Stimulated activated CD4-positive, alpha-beta T cell treated with anti-CD3 and anti-CD28 coated beads, Interleukin-15, amount 100 ng/mL, for 48 hours (primary cell): ENCODE data around the gene EMID1.

ENCODE experiments used
- DNase-seq, 2 donors: peaks; one replicate each; pipeline ENCODE4 v3.0.0-alpha.2; 2020; ENCODE audit warnings: low read depth in 2 of 2

Gene EMID1

DNA sequence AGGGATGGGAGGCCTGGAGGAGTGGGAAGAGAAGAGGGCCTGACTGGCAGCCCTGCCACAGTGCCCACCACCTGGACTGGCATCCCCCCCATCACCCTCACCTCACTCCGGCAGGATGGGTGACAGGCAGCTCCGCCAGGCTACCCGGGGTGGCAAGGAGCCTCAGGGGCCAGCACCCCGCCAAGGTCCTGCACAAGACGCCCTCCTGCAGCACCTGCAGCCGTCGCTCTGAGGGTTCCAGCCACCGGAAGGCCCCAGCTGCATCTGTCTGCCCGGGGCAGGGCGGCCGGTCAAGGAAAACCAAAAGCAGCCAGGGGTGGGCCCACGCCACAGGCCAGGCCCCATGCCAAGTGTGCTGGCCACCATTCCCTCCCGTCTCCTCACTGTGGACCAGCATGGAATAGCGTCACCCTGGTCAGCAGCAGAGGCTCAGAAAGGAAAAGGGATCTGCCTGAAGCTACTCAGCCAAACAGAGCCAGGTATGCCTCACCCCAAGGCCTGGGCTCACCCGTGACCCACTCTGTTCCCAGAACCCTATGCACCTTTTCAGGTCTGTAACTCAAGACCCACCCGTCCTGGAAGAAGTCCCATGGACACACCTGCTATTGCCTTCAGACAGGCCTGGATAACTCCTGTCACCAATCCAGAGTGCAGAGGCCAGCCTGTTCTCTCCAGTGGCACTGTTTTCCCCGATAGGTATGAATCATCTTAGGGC lies 55.1 kb downstream of the EMID1 start:
- no peak for DNase-seq

DNA sequence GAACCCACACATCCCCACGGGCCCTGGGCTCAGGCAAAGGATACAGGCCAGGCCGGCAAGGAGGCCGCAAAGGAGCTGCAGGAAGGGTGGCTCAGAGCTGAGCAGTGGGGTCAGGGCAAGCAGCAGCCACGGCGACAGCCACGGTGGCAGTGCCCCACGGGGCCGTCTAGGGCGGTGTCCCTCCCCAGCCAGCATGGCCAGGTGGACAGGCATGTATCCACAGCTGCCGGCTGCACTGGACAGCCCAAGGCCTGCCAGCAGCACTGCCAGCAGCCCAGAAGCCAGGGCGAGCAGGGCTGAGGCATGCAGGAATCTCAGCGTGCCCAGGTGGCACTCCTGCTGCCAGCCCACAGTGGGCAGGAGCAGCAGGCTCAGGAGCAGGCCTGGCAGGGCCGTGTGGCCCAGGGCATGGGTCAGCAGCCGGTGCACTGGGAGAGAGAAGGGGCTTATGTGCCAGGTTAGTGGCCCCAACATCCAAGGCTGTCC lies 58.1 kb downstream of the EMID1 start:
- DNase-seq: no peak

DNA sequence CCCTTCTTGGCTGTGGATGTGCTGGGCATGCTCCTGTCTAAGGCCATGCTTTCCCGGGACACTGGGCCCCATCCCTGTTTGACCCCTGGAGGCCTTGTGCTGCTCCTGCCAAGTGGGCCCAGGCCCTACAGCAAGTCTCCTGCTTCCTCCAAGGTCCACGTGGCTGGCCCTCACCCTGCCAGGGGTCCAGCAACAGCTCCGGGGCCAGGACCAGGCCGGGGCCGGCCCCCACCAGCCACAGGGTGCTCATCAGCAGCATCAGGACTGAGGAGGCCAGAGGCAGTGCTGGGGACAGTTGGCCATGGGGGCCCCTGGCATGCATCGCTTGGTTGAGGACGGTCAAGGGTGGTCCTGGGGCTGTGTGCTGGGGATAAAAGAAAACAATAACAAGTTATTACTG lies 59.6 kb downstream of the EMID1 start:
- DNase-seq: no peak

DNA sequence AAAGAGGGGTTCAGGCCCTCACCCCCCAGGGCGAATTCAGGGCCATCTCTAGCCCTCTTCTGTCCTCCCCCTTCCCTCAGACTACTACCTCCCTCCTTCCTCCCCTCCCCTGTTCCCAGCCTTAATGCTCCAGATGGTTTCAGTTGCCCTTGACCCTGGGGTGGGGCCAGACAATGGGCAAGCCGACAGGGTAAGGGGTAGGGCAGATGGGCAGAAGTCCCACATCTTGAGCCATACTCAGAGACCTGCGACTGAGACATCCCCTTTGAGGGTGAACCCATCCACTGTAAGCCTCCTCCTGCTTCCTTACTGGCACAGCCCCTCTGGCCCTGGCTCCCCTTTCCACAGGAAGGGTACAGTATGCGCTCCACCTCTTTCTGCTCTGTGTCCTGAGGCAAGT lies 60.2 kb downstream of the EMID1 start:
- DNase-seq: no peak

DNA sequence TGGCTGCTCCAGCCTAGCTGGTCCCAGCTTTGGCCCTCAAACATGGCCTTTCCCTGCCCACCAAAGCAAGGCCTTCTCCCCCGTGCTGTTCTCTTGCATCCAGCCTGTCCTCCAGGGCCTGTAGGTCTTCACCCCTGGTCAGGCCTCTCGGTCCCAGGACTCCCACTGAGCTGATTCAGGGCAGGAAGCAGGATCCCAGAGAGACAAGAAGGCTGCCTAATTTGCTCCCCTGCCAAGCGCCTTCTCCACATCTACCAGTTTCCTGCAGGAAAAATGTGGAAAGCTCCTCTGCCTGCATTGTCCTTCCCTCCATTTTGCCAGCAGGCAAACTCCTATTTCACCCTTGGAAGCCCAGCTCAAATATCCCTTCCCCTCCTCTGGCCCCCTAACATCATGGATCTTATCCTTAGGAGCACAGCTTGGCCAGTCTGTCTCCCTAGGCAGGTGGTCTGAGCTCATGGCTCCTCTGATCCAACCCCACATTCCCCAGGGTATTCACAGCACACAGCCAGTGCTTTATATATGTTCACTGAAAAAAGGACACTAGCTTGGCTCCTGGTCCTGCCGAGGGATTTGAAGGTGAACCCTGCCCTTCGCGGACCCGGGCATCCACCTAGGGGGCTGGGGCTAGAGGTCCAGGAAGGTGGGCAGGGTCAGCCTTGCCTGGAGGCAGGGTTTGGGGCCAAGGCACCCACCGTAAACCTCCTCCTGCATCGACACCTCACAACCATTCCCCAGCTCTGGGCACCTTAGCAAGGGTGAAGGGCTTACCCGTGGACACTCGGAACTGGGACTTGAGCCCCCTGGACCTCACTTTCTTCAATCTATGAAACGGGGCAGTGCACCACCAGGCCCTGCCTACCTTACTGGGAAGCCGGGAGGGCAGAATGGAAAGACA lies 61.1 kb downstream of the EMID1 start:
- DNase-seq: no peak

DNA sequence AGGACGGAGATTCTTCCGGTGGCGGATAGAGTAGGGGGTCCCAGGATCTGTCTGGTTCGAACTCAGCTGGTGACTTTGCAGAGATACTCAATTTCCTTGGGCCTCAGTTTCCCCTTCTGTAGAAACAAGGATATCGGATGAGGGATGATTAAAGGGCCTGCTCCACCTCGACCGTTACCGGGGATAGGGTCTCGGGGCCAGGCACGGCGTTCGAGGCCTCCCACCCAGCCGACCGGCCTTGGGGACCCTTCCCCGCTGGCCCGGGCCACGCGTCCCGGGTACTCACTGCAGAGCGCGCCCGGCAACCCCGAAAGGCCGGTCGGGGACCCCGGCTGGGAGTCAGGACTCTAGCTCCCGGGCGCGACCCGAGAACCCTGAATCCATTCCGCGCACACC lies 61.8 kb downstream of the EMID1 start:
- no peak for DNase-seq

DNA sequence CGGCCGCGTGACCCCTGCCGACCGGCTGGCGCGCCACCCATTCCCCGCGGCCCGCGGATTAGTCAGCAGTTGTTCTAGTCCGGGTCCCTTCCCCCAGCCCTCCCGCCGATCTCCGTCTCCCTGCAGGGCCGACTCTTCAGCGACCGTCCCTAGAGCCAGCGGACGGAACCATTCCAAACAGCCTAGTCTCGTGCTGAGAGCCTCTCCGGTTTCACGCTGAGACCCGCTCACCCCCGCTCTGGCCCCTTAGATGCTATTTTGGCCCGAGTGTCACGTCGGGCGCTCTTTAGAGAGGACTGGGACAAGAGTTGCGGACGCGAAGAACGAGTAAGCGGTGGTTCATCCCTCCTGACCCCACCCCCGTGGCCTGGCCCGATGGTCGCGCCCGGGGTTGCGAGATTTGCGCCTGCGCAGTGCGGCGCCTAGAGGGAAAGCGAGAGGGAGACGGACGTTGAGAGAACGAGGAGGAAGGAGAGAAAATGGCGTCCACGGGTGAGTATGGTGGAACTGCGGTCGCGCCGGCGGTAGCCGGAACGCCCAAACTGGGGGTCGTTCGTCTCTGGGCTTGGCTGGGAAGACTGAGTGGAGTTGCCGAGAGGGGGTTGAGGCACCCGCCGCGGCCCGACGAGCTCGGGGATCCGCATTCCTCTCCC lies 62.3 kb downstream of the EMID1 start, which contains the start of the genes EWSR1 and RHBDD3:
Gene EWSR1, plus strand, starts transcription at position 411 of the 653 bp plus-strand sequence. Its CDS starts 69 bp downstream, at position 480.
Gene RHBDD3, minus strand, starts transcription at position 124 of the 653 bp plus-strand sequence. CDS start 2,355 bp downstream, outside the sequence.
- peak; percentile 92 to 93 for DNase-seq

DNA sequence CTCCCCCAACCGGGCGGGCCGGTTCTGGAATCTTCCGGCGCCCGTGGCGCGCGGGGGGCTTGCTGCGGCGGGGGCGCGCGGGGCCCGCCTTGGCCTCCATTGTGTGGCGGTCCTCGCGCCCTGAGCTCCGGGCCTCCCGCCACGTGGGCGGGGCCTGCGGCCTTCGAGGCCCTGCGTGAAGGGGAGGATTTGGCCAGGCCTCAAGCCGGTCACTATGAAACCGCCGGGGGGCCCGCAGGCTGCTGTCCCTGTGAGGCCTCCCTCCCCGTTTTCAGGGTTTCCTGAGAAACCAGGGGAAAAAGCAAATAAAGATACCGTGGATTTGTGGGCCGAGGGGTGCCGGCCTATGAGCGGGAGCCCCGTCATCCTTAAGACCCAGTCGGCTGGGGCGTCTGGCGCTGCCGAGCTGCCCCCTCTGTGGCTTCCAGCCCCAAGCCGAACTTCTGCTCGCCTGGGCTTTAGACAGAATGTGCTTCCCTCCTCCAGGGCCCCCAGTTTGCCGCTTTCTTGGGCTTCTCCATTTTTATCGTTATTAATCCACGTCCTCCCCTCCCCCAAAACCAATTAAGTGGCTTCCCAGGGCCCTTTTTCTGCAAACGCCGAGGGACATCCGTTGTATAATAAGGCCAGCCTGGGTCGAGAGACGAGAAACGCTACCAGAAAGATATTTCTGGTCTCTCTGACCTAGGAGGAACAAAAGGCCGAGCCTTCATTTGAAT lies 63.0 kb downstream of the EMID1 start:
- peak; percentile 12 for DNase-seq

DNA sequence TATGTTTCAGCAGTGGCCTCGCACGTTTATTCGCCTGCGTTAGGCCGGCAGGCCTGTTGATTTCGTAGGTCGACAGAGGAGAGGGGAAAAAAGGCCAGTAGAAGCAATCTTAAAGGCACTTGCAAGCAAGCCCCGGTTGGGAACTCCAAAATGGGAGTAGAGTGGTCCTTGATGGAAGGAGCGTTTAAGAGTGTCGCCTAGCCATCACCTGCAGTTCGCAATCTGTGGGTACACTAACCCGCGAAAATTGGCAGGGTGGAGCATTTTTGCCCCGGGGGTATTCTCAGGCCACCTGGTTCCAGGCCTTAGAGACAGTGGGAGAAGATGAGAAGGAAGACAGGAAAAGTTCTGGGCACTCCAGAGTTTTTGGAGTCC lies 63.5 kb downstream of the EMID1 start:
- no peak for DNase-seq

DNA sequence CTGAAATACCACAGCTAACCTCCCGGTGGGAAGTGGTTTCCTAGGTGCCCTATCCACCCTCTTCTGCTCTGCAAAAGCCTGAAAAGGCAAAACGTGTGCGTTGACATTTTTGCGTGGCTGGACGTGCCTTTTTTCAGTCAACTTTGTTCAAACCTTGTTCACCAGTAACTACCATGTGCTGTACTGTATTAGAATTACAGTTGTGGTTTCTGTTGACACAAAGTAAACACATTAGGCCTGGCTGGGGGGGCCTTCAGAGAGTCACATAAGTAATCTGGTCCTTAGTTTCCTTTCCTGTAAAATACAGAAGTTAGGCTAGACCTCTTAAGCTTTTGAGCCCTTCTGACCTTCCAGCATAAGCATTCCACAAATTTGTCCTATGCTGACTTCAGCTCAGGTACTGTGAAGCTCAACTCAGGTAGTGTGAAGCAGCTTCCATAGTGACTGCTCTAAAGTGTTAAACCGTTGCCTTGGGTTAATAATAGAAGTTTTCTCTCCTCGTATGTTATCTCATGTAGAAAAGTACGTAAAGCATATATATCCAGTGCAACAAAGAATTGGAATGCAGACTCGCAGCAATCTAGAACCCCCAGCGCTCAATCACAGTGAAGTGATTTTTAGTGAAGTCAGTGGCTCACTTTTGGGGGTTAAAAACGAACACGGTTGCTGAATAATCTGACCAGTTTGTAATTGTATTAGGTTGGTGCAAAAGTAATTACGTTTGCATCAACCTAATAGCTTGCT lies 64.2 kb downstream of the EMID1 start:
- no peak for DNase-seq

DNA sequence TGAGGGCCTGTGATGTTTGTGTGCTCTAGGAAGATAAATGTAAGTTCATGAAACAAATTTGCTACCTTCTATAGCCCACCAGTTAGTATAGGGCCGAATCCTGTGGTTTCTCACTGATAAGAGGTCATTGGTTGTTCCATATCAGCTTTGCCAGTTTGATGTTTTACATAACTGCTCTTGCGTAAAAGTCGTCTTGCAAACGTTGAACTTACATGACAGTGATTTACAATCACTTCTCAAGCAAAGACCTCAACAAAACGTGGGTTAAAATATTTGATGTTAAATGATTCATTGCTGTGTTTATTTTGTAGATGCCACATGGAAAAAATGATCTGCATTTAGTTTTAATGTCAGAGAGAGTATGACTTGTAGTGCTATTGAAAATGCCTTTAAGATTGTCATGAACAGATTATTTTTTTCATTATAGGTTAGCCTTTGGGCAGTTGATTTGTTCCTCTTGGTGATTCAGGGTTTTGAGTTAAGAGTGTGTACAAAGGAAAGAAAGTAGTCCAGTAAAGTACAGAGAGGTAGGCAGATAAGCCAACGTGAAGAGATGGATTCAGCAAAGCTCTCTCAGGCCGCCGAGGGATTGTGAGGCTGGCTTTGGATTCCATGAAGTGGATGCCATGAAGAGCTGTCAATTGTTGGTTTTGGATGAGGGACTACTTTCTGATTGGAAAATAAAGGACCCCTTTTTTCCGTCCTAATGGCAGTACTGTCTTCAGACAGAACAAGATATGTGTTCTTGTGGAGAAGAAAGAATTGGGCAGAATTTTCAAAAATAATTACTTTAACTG lies 65.0 kb downstream of the EMID1 start:
- DNase-seq: no peak

DNA sequence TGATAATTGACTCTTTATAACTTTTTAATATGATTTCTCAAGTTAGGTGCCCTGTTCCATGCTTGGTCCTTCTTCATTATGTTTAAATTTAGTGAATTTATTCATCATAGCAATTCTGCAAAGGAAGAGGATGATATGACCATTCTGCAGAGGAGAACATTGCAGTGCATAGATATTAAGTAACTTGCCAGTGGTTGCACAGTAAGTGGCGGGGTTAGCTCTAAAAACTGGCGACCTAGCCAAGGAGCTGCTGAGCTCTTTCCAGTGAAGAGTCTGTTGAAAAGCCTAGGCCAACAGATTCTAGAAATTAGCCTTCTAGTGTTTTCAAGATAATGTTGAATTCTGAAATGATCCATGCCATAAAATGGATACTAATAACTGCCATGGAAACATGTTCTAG lies 66.9 kb downstream of the EMID1 start:
- DNase-seq: no peak

DNA sequence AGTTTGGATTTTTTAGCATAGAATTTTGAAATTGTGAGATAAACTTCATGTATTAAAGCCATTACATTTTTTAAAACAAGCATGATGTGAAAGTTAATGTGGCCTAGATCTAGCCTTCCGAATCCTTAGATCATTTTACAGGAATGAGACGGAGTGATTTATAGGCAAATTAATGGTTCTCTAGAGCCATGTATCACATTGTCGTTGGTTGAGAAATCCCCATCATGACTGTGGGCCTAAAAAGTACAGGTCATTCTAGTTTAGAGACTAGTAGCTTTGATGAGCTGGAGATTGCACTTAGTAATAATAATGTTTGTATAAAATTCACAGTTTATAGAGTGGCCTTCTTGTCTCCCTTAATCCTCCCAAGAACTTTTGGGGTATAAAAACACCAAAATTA lies 69.5 kb downstream of the EMID1 start:
- no peak for DNase-seq

DNA sequence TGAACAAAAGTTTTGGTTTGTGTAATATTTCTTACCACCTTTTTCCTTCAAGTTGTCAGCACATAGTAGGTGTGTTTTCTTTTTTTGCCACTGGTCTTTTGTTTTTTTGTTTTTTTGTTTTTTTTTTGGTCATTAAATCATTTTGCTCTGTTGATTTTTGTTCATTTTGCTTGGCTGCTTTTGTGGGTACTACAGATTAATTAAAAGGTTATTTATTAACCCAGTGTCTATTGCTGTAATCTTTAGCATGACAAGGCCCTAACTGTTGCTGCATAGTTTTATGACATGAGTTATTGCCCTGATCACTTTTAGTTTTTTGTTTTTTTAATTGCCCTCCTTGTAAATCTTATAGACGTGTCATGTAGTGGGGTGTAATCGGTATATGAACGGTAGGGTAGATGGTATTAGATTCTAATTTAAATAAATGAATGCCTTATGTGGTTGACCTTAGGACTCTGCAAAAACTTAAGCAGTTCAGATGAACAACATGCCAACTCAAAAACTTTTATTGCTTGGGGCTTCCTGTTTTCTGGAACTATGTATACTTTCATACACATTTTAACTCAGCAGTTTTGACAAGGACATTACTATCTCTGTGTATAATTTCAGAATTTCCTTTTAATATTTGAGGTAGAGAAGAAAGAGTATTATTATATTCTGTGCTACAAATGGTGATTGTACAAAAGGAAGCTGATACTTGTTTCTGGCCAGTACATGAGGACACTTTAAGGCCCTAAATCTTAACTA lies 70.3 kb downstream of the EMID1 start:
- DNase-seq: no peak

DNA sequence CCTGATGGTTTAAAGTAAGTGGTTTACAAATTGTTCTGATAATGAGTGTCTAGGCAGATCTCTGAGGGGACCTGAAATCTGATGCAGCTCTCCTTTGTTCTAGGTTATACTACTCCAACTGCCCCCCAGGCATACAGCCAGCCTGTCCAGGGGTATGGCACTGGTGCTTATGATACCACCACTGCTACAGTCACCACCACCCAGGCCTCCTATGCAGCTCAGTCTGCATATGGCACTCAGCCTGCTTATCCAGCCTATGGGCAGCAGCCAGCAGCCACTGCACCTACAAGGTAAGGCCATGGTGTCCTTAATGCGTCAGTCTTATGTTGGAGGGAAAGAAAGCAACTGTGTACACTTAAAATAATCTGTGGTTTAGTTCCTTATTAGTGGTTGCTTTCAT lies 72.2 kb downstream of the EMID1 start:
- DNase-seq: no peak

DNA sequence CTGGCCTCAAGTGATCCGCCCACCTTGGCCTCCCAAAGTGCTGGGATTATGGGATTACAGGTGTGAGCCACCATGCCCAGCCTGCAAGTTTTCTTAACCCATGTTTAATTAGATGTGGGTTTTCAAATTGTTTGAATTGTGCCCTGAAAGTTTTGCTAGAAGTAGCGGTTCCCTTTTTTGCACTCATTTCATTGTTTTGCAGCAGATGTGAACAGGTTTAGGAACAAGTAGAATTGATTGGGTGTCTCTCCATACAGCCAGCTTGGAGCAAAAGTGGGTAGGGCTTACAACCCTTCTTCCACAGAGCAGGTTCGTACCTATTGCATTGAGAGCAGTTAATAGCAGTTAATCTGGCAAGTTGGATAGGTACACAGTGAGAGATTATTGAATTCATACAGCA lies 78.5 kb downstream of the EMID1 start:
- DNase-seq: no peak

DNA sequence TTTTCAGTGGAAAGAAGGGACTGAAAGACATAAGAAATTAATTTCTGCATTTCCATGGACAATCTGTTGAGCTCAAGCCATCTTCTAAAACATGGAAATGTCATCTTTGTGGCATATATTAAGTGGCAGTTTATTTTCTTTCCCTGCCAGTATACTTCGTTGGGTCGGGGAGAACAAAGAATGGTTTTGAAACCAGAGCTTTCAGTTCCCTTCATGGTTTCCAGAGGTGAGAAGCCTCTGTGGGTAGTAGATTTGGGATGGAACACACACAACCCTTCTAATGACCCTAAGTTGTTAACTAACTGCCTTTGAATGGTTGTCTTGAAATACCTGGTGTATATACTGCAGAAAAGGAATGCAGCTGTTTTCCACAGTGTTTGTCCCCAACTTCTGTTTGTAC lies 83.1 kb downstream of the EMID1 start:
- no peak for DNase-seq

DNA sequence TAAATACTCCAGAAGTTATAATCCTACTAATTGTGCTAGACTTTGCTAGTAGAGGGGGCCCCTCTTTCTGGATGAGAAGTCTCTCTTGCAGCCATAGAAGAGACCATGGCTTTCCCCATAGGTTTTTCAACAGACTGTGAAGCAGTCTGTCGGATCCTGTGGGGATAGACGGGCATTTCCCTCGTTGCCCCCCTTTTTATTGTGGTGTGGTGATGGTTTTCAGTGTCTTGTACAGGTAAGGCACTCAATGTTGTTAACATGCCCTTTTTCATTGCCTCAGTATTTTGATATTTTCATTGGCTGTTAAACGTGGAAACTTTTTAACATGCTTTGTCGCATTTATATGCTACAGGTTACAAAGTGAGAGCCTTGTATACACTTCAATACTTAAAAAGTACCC lies 84.4 kb downstream of the EMID1 start:
- no peak for DNase-seq

DNA sequence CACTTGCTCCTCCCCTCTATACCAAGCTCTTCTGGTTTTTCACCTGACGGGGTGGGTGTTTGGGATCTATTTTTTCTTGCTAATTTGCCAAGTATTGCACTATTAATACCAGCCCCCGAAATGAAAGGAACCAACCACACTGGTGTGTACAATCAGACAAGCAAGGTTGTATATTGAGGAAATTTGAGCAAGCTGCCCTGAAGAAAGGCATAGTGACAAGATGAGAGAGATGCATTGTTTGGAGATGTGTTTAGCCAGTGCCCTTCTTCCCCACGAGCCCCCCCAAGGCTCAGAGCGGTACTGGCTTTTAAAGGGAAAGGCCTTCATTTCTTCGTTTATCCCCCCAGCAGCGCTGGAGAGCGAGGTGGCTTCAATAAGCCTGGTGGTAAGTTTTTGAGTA lies 85.5 kb downstream of the EMID1 start:
- no peak for DNase-seq
